Right kidney (tissue), 9 donors: ENCODE results near the gene NEDD1.
A peak's percentile ranks its signal among the peaks of the same experiment; 100 is the strongest.

ENCODE experiments used
- DNase-seq: peaks from one replicate; pipeline ENCODE4 v3.0.0-alpha.2; 2016
- long read RNA-seq, 8 donors: transcript quantifications; one replicate each; lab custom pipeline, GENCODE V29; 2026

NEDD1 gene
- long read RNA-seq, donor 1, full-length matches to known transcripts = 3 of 21 reads
- long read RNA-seq, donor 1, partial matches to known transcripts = 18 of 21 reads
- long read RNA-seq, donor 1, other reads (novel, unspliced or antisense) = 0 of 21 reads
- long read RNA-seq, donor 2 = 0 reads
- long read RNA-seq, donor 3, full-length matches to known transcripts = 1 of 1 reads
- long read RNA-seq, donor 3, partial matches to known transcripts = 0 of 1 reads
- long read RNA-seq, donor 3, other reads (novel, unspliced or antisense) = 0 of 1 reads
- long read RNA-seq, donor 4, full-length matches to known transcripts = 1 of 1 reads
- long read RNA-seq, donor 4, partial matches to known transcripts = 0 of 1 reads
- long read RNA-seq, donor 4, other reads (novel, unspliced or antisense) = 0 of 1 reads
- long read RNA-seq, donor 5, full-length matches to known transcripts = 3 of 3 reads
- long read RNA-seq, donor 5, partial matches to known transcripts = 0 of 3 reads
- long read RNA-seq, donor 5, other reads (novel, unspliced or antisense) = 0 of 3 reads
- long read RNA-seq, donor 6, full-length matches to known transcripts = 3 of 16 reads
- long read RNA-seq, donor 6, partial matches to known transcripts = 13 of 16 reads
- long read RNA-seq, donor 6, other reads (novel, unspliced or antisense) = 0 of 16 reads
- long read RNA-seq, donor 7, full-length matches to known transcripts = 3 of 3 reads
- long read RNA-seq, donor 7, partial matches to known transcripts = 0 of 3 reads
- long read RNA-seq, donor 7, other reads (novel, unspliced or antisense) = 0 of 3 reads
- long read RNA-seq, donor 8, full-length matches to known transcripts = 5 of 5 reads
- long read RNA-seq, donor 8, partial matches to known transcripts = 0 of 5 reads
- long read RNA-seq, donor 8, other reads (novel, unspliced or antisense) = 0 of 5 reads

- DNase-seq = peak; percentile 98
Observed at GRCh38 chr12:96906849-96907670, at the start of gene NEDD1. TSS of gene NEDD1 (plus strand) at chr12:96907257. CDS start at chr12:96909760, 2,503 bp downstream.

GRCh38 chr12:96858162-96858561, 48.9 kb upstream of the NEDD1 start:
- no peak for DNase-seq

- DNase-seq = no peak
Observed at GRCh38 chr12:96861656-96862055, 45.4 kb upstream of the NEDD1 start.

GRCh38 chr12:96862326-96862725, 44.7 kb upstream of the NEDD1 start:
- no peak for DNase-seq

- no peak for DNase-seq
Observed at GRCh38 chr12:96864335-96864734, 42.7 kb upstream of the NEDD1 start.

- no peak for DNase-seq
Observed at GRCh38 chr12:96866801-96867590, 40.1 kb upstream of the NEDD1 start.

GRCh38 chr12:96870946-96871345, 36.1 kb upstream of the NEDD1 start:
- DNase-seq = no peak

- DNase-seq = no peak
Observed at GRCh38 chr12:96872961-96873360, 34.1 kb upstream of the NEDD1 start.

- no peak for DNase-seq
Observed at GRCh38 chr12:96874211-96874610, 32.8 kb upstream of the NEDD1 start.

- no peak for DNase-seq
Observed at GRCh38 chr12:96876966-96877365, 30.1 kb upstream of the NEDD1 start.

- no peak for DNase-seq
Observed at GRCh38 chr12:96878704-96879103, 28.4 kb upstream of the NEDD1 start.

- no peak for DNase-seq
Observed at GRCh38 chr12:96879301-96879700, 27.8 kb upstream of the NEDD1 start.

- no peak for DNase-seq
Observed at GRCh38 chr12:96880220-96880619, 26.8 kb upstream of the NEDD1 start.

GRCh38 chr12:96881608-96882007, 25.4 kb upstream of the NEDD1 start:
- no peak for DNase-seq

GRCh38 chr12:96882862-96883261, 24.2 kb upstream of the NEDD1 start:
- no peak for DNase-seq

- DNase-seq = no peak
Observed at GRCh38 chr12:96883571-96883970, 23.5 kb upstream of the NEDD1 start.

- peak; percentile 10 for DNase-seq
Observed at GRCh38 chr12:96886998-96887677, 19.9 kb upstream of the NEDD1 start.

GRCh38 chr12:96889273-96889933, 17.7 kb upstream of the NEDD1 start:
- no peak for DNase-seq

GRCh38 chr12:96890331-96890730, 16.7 kb upstream of the NEDD1 start:
- DNase-seq = no peak

GRCh38 chr12:96892104-96892503, 15.0 kb upstream of the NEDD1 start:
- no peak for DNase-seq
